HG03066 (cell line): Measurements from ENCODE around the gene ARHGAP31.
"Not testable (repeated sequence)": the region's sequence is repeated elsewhere in the genome, so short reads cannot be mapped to it uniquely, and the experiment has no call there.

Experiments
- ATAC-seq: cut with Tn5 transposase; IDR thresholded peaks from one replicate; pipeline ENCODE4 v1.9.1; 2021; ENCODE audit warnings: low read depth; ENCODE audit not compliant: unreplicated experiment

Gene ARHGAP31

DNA sequence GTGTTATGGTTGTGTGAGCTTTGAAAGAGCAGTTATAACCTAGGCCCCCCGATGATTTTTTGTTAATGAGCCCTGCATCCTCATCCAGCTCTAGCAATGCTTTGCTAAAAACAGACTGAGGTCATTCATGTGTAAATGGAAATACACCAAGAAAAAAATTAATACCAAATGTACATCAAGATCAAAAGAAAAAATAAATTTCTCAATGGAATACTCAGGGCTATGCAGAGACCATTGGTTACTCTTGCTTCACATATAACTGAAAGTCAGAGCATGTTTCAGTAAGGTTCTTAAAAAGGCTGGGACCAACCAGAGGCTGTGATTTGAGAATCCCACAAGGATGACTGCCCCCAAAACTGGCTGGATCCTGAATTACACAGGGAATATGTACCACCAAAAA lies 48.0 kb downstream of the ARHGAP31 start:
- ATAC-seq = no peak

DNA sequence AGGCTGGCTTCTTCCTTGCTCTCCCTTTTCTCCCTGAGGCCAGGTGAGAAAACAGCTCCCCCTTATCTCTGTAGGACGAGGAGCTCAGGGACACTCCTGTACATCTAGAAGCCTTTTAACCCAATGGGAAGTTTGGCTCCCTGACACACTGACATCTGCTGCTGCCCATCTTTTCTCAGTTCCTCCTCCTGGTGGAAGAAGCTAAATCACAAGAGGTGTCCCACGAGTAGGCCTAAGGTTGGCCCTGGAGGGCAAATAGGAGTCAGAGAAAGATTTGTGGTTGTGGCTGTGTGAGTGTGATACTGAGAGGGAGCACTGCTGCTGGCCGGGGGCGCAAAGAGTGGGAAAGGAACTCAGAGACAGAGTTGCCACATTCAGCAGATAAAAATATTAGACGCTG lies 49.5 kb downstream of the ARHGAP31 start:
- ATAC-seq = peak; percentile 63

DNA sequence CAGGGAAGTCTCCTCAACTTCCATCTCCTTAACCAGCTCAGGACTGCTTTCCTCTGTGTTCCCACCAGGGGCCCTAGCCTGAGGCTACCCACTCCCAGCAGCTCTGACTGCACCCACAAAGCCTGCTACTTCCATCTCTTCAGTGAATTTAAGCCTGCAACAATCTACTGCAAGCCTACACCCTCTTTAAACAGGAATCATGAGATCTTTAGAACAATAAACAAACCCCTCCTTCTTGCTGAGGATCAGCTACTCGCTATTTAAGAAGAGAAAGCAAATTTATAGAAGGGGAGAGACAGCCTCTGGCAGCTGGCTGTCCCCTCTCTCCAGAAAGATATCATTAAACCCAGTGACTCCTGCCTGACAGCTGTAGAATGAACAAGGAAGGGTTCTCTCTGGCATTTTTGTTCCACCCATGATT lies 51.9 kb downstream of the ARHGAP31 start:
- no peak for ATAC-seq

DNA sequence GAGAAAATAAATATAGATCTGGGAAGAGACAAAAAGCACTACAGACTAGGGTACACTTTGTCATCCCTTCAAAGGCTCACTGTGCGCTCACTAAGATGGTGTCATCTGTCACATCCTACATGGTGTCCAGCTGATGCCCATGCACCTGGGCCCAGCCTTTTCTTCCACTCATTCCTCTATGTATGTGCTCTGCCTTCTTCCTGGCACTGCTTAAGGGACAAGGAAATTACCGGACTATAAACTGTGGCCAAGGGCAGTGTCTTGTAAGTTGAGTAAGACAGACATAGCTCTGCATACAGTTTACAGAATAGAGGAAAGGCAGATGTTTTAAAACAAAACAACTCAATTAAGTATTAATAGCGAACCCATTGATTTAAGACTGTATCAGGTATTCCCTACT lies 52.9 kb downstream of the ARHGAP31 start:
- ATAC-seq = no peak

DNA sequence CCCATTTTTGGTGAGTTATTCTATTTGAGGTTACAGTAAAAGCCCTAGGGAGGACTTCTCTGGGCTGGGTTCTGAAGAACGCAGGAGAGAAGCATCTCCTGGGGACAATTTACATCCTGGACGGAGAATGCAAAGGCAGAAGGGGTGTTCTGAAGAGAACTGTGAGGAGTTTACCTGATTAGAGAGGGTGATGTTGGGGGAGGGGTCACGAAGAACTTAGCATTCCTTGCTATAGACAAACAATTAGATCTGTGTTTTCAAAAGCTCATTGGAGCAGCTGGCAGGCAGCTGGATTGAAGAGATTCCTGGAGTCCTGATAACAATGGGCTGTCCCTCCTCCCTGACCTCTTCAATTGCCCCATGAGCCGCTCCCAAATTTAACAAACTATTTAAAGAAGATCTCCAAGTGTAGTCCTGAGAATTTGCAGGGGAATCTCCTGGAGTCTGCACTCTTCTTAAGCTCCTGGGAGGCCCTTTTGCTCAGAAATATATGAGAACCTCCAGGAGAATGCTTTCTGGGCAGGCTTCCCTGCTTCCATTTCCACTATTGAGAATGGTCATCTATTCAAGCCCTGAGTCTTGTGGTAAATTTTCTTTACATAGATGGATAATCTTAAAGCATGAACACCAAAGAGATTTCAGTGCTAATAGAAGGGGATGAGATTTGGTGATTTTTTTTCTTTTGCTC lies 55.3 kb downstream of the ARHGAP31 start:
- ATAC-seq = no peak

DNA sequence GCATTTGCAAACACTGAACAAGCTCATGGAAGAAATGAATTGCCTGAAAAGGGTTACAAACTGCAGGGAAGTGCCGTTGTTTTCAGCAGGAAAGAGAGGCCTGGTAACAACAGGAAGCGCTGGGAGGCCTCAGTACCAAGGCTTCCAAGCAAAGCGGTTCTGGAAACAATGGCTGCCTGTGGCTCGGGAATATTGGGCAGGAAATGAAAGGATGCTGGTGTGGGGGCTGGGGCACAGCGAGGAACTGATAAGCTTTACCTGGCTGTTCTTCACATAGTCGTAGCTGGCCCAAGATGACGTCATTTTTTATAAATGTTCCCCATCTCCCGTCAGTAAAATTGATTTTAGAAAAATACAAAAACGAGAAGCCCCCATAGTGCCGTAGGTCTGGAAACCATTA lies 55.9 kb downstream of the ARHGAP31 start:
- no peak for ATAC-seq

DNA sequence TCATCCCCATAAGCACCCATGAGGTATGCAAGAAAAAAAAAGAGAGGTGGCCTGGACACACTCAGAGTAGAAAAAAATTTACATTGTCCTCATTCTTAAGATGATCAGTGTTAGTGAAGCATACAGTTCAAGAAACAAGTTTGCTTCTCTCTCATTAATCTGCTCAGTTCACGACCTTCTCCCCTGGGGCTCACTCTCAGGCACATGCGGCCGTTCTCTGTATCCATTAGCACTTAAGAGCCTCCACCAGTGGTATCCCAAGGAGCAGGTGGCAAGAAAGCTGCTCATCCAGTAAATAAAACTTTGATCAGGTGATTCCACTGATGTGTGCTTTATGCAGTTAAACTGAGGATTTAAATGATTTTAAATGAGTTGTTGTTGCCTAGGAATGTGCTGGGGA lies 57.4 kb downstream of the ARHGAP31 start:
- ATAC-seq = no peak

DNA sequence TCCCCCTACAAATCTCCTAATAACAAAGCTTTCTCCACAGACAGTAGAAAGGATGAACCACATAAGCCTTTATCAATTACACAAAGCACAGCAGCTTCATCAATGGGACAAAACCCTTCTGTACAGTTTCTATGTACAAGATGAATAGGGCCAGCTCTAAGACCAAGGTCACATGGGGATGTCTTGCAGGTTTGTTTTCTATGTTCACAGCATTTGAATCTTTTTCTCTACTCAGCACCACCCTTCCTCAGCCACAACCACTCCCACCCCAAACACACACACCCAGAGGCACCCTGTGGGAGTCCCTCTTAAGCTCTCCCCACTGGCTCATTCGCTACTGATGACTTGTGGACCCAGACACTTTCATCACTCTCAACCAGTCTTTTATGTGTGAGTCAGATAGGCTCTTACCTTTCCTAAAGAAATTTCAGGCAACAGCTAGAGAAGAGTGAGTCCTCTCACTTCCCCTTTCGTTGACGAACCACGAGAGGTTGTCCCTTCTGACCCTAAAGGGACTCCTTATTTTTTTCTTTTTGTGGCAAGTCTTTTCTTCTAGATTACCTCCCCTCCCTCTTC lies 57.9 kb downstream of the ARHGAP31 start:
- ATAC-seq = peak; percentile 97

DNA sequence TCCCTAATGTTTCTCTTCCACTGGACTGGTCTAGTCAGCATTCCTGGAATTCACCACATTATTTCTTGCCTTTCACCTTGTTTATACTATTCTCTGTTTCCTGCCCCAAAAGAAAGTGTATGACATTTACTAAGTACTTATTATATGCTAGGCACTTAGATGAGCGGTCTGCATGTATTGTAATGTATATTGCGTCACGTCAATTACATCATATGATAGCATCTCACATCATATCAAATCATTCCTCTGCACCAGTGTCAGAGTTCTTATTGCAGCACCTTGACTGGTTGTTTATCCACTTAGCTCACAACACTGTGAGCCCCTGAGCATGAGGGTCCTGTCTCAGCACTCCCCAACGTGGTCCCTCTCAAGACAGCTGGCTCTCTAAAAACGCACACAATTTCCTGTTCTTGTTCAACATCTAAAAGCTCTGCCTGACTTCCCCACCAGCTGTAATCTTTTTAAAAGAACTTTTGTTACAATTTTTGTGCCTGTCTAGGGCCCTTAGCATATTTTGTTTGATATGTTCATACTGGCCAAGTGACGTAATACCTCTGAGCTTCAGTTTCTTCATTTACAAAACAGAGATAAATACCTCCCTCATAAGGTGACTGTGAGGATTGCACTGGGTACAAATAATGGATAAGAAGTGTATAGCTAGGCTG lies 58.8 kb downstream of the ARHGAP31 start:
- peak; percentile 23 for ATAC-seq

DNA sequence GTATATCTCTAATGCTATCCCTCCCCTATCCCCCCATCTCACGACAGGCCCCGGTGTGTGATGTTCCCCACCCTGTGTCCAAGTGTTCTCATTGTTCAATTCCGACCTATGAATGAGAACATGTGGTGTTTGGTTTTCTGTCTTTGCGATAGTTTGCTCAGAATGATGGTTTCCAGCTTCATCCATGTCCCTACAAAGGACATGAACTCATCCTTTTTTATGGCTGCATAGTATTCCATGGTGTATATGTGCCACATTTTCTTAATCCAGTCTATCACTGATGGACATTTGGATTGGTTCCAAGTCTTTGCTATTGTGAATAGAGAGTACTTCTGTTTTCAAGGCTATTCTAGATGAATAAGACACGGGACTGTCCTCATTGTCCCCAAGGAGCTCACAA lies 61.4 kb downstream of the ARHGAP31 start:
- not testable (repeated sequence) for ATAC-seq

DNA sequence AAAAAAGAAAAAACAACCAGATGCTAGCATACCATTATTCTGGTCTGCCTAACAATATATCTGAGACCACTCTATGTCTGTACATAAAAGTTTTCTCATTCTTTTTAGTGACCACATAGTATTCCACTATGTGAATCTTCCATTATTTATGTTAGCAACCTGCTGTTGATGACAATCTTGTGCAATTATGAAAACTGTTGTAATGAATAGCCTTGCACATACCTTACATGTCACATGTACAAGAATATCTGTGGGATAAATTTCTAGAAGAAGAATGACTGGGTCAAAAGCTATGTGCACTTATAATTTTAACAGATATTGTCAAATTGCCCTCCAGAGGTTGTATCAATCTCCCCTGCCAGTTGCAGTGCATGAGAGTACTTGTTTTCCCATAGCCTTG lies 62.5 kb downstream of the ARHGAP31 start:
- ATAC-seq = no peak

DNA sequence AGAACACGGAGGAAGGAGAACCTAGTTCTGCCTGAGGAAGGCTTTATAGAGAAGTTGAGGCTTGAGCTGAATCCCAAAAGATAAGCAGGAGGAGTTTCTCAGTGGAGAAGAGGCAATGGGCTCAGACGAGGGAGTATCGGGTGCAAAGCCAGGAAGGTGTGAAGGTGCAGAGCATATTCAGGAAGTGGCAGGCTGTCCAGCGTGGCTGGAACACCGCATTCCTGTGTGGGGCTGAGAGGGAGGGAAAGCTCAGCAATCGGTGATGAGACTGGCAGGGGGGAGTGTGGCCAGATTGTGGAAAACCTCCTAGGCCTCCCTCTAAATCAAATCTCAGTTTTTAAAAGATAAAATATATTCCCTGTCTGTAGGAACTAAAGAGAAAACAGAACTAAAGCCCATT lies 63.0 kb downstream of the ARHGAP31 start:
- no peak for ATAC-seq

DNA sequence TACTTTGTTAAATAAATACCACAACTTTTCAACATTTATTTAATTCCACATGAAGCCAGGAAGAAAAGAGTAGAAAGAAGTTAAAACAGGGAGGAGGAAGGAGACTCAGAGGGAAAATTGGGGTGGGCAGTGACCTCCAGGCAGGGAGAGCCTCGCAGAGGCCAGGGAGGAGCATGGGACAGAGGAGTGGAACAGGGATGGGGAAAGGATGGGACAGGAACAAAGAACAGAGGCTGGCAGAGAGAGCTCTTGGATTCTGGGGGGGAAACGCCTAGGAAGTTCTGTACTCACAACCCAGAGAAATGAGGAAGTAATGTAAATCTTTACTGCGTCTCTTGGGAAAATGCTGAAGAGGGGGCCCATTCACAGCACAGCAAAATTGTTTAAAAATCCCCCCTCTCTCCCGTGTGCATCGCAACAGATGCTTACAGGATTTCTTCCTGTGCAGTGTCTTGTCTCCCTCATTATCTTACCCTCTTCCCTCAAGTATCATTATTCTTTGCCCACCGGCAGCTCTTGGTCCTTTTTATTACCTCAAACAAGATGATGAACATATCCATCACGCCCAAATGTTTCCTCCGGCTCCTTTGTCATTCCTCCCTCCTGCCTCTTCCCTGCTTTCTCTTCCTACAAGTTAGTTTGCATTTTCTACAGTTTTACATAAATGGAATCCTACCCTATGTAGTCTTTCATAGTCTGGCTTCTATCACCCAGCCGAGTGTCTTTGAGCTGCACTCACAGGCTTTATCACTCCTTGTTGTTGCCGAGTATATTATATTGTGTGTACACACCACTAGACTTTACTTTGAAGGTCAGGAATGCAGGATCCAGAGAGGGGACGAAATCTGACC lies 65.5 kb downstream of the ARHGAP31 start:
- peak; percentile 63 for ATAC-seq

DNA sequence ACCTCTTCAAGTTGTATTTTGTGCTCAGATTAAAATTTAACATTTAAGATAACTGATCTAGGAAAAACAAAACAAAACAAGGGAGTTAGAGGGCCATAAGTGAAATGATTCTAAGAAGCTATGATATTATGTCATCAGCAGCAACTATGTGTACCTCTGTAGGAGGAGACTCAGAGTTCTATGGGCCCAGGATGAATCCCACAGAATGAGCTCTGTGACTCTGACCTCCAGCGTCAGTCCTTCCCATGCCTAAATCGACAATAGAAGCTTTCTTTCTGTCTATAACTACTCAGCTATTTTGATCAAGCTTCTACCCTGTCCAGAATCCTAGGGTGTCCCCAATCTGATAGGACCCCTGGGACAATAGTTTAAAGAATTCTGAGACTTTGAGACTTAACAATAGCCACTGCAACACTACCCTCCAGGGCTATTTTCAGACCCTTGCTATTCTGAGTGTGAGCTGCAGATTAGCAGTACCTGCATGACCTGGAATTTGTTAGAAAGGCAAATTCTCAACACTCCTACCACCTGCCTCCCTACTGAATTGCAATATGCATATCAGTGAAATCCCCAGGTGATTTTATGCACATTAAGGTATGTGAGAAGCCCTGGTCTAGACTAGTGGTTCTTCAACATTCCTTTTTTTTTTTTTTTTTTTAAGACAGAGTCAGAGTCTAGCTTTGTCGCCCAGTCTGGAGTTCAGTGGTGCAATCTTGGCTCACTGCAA lies 66.7 kb downstream of the ARHGAP31 start:
- no peak for ATAC-seq

DNA sequence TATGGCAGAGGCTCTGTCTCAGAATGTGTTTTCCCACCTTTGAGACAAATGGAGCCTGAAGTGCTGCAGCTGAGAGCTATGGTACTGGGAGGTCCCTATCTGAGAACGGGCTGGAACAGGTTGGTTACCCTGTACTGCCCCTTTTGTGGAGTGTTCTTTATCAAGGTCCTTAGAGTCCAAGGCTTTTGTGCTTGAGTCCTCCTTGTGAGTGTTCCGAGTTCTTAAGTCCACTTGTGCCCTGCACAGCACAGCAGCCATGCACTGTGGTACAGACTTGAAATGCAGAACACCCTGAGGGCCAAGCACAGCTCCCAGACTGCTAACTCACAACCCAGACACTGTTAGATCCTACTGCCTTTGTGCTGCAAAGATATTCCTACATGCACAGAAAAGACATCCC lies 67.8 kb downstream of the ARHGAP31 start:
- ATAC-seq = no peak

DNA sequence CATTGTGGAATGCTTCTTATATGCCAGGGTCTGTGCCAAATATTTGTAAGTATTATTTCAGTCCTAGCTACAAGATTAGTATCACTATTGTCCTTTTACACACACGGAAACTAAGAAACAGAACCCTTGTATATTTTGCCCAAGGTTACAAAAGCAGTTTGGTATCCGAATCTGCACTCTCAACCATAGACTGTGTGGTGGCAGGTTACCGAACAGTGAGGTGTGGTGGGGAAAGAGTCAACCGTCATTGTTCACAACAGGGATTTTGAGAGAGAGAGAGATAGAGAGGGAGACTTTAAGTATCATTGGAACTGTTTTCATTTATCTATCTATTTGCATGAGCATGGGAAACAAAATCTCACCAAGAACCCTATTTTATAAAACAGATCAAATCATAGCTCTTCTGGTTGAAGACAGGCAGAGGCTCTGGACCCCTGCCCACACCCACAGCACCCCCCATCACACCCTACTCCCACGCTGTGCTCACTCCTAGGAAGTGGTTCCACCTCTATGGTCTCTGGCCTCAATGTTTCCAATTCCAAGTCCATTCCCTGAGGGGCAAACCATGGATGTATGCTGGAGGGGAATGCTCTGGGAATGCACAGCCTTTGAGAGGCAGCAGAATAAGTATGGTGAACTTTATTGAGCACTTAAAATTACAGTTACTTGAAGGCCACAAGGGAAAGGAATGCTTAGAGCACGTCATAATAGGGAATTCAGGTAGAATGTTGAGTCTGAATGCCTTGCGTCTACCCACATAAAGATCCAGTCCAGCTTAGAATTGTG lies 69.0 kb downstream of the ARHGAP31 start:
- ATAC-seq = no peak

DNA sequence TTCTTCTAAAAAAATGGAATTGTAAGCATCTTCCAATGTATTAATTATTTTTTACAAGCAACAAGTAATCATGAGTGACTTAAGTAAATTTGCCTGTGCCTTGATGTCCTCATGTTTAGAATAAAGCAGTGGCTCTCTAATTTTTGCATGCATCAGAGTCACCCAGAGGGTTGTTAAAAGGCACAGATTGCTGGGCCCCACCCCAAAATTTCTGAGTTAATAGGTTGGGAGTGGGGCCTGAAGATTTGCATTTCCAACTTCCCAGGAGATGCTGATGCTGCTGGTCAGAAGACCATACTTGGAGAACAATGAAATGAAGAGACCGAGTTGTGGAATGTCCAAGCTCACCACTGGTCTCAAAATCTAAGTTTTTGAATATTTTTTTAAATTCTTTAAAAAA lies 70.2 kb downstream of the ARHGAP31 start:
- no peak for ATAC-seq

DNA sequence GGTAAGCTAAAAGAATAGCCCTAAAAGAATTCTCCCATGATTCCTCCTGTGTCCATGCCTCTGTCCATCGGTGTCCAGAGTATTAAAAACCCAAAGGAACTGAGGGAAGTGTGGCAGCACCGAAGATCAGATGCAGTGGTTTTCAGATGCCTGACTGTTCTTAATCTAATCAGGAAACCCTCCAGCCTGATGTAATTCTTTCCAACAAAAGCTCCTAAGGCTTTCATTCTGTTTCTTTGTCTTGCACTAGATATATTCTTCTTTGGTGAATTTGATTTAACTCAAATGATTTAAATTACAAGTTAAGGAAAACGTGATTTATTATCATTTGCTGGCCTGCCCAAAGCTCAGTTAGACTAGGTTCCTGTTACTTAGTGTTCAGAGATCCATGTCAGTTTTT lies 71.2 kb downstream of the ARHGAP31 start:
- ATAC-seq = no peak

DNA sequence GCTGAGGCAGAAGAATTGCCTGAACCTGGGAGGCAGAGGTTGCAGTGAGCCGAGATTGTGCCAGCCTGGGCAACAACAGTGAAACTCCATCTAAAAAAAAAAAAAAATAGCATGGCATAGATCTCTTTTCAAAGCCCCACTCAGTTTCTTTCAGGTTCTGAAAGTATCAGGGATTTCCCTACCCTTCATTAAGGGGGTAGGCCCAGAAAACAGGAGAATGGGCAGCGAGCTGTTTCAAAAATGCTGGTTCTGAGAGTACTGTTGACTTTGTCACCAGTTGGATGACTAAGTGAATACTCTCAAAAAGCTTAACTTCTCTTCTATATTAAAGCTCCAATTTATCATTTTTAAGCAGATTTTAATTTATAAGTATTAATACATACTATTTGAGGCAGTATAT lies 72.8 kb downstream of the ARHGAP31 start:
- ATAC-seq = no peak

DNA sequence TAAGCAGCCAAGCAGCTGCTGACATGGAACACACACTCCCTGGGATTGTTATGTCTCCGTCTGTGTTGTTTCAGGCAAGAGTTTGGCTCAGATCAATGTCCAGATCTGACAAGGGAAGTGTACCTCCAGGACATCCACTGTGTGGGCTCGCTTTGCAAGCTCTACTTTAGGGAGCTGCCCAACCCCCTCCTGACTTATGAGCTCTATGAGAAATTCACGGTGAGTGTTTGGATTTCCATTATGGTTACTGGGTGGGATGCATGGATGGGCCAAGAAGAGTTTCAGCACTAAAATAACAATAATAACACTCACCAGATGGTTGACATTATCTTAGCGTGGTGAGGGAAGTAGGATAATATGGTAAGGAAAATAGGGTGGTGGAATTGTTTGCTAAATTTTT lies 74.1 kb downstream of the ARHGAP31 start:
- no peak for ATAC-seq
